Left lung (tissue), 10 donors: ENCODE data around the gene ADD2. TPM values are rescaled to one million over a fixed set of nuclear protein-coding genes. Genes with fewer than 3 reads are reported as not detected.

Experiments
- ATAC-seq: fragments of 200-7000 bp; cut with Tn5 transposase; one replicate; pipeline ENCODE4 v1.9.1; 2020; ENCODE audit warnings: moderate library complexity
- DNase-seq, 4 donors: peaks; one replicate each; pipeline ENCODE4 v3.0.0-alpha.2; 2013 to 2020
- H3K27ac ChIP-seq, 2 donors: fragments of 200-600 bp; sonication (generic) in 1 of 2; one replicate each; pipeline versions ENCODE4 v1.5.0 to v1.8.0; 2020 to 2021
- H3K27me3 ChIP-seq, 2 donors: fragments of 200-600 bp; sonication (generic) in 1 of 2; one replicate each; pipeline versions ENCODE4 v1.5.0 to v1.8.0; 2020 to 2021
- H3K36me3 ChIP-seq, 2 donors: fragments of 200-600 bp; sonication (generic) in 1 of 2; one replicate each; pipeline versions ENCODE4 v1.5.0 to v1.8.0; 2020 to 2021
- H3K4me1 ChIP-seq, 2 donors: fragments of 200-600 bp; one replicate each; pipeline ENCODE4 v1.8.0; 2021
- H3K4me3 ChIP-seq, 2 donors: fragments of 200-600 bp; sonication (generic) in 1 of 2; one replicate each; pipeline versions ENCODE4 v1.5.0 to v1.8.0; 2020 to 2021; ENCODE audit warnings: mild to moderate bottlenecking in 1 of 2
- H3K9me3 ChIP-seq, 2 donors: fragments of 200-600 bp; sonication (generic) in 1 of 2; one replicate each; pipeline versions ENCODE4 v1.5.0 to v1.8.0; 2020 to 2021
- intact Hi-C, 2 donors: fragments of 100-400 bp; cut with DNase I; formaldehyde crosslinking; loops; one replicate each; pipeline versions ENCODE4 v1.11.2 to v1.14.2; 2022
- polyA plus RNA-seq, 6 donors: library from polyadenylated mRNA; unstranded; fragments of 120-200 nt; gene quantifications; one replicate each; pipeline ENCODE4 v1.2.1, GENCODE V29; 2013; ENCODE audit not compliant: insufficient read length in 6 of 6
- total RNA-seq, 2 donors: library from RNA; stranded (reverse); fragmentation: NEBNext Ultra II Directional; extraction: Animal tissue kit (Norgen Biotek cat#: 25700); gene quantifications; one replicate each; pipeline ENCODE4 v1.2.1, GENCODE V29; 2021
- TF ChIP-seq, protein P1 (sequence below), 2 donors: fragments of 200-600 bp; sonication (generic) in 1 of 2; IDR thresholded peaks; one replicate each; pipeline versions ENCODE4 v1.5.0 to v1.8.0; 2021; ENCODE audit warnings: antibody characterized with exemption in 2 of 2
- donor health status: DM: no; HTN: yes; CAD: no.
- donor health status: DM: no; HTN: no; CAD: no.

The ADD2 gene
- total and polyA plus RNA-seq, 8 donors: 0.92 to 12.2 (median 6.5) TPM

- ATAC-seq: no peak
- TF ChIP-seq, protein P1, sequence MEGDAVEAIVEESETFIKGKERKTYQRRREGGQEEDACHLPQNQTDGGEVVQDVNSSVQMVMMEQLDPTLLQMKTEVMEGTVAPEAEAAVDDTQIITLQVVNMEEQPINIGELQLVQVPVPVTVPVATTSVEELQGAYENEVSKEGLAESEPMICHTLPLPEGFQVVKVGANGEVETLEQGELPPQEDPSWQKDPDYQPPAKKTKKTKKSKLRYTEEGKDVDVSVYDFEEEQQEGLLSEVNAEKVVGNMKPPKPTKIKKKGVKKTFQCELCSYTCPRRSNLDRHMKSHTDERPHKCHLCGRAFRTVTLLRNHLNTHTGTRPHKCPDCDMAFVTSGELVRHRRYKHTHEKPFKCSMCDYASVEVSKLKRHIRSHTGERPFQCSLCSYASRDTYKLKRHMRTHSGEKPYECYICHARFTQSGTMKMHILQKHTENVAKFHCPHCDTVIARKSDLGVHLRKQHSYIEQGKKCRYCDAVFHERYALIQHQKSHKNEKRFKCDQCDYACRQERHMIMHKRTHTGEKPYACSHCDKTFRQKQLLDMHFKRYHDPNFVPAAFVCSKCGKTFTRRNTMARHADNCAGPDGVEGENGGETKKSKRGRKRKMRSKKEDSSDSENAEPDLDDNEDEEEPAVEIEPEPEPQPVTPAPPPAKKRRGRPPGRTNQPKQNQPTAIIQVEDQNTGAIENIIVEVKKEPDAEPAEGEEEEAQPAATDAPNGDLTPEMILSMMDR (IDR thresholded peaks at IDR 0.05): no peak
- Histone ChIP-seq H3K4me1 (no peaks in the 10 kb centered on the region), H3K27me3 (no peaks in the 10 kb centered on the region), H3K27ac (no peak overlapping the region), H3K4me3 (no peak overlapping the region), H3K36me3 (no peaks in the 10 kb centered on the region), H3K9me3 (no peaks in the 10 kb centered on the region)
- no peak for DNase-seq
- intact Hi-C loops: no loop called here
Observed at GRCh38 chr2:70692256-70692655, 75.7 kb downstream of the ADD2 start.

- Histone ChIP-seq H3K4me1 (no peaks in the 10 kb centered on the region), H3K4me3 (no peak overlapping the region), H3K36me3 (no peaks in the 10 kb centered on the region), H3K27me3 (peaks cover 0 to 4% of the 10 kb centered on the region in 2 donors), H3K27ac (no peak overlapping the region), H3K9me3 (no peaks in the 10 kb centered on the region)
- TF ChIP-seq, protein P1 (IDR thresholded peaks at IDR 0.05): no peak
- intact Hi-C loops: no loop called here
- ATAC-seq (no peak), DNase-seq (no peak)
Observed at GRCh38 chr2:70691497-70692140, 76.4 kb downstream of the ADD2 start.

GRCh38 chr2:70690846-70691245, 77.2 kb downstream of the ADD2 start:
- TF ChIP-seq, protein P1 (IDR thresholded peaks at IDR 0.05): no peak
- H3K27me3 ChIP-seq: peaks cover 0 to 6% of the 10 kb centered on the region in 2 donors

DNA sequence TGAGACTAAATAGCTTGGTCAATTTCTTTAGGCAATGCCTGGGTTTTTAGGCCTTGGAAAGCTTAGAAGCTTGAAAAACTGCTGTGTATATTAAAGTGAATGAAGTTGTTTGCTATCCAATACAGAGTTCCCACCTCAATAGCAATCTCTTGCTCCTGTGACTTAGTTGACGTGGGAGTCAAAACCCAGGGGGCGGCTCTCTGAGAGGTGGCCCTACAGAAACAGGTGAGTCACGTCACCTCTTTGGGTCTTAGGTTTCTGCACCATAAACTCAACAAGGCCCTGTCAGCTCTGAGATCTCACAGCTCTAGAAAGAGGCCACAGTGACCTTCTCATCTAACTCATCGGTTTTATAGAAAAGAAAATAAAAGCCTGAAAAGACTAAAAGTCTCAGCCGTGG, 79.6 kb downstream of the ADD2 start:
- no peak overlapping the region for H3K27ac ChIP-seq
- no peaks in the 10 kb centered on the region for H3K9me3 ChIP-seq
- no peak for DNase-seq
- H3K36me3 ChIP-seq: no peaks in the 10 kb centered on the region
- H3K4me1 ChIP-seq: no peaks in the 10 kb centered on the region
- intact Hi-C loops: no loop called here
- TF ChIP-seq, protein P1 (IDR thresholded peaks at IDR 0.05): no peak
- no peak for ATAC-seq
- H3K4me3 ChIP-seq: no peak overlapping the region
- H3K27me3 ChIP-seq: peaks cover 0 to 6% of the 10 kb centered on the region in 2 donors

More at GRCh38 chr2:70690846-70691245, 77.2 kb downstream of the ADD2 start:
- no peaks in the 10 kb centered on the region for H3K36me3 ChIP-seq
- DNase-seq (no peak), ATAC-seq (no peak)
- H3K9me3 ChIP-seq: no peaks in the 10 kb centered on the region
- H3K4me3 ChIP-seq: no peak overlapping the region
- no peaks in the 10 kb centered on the region for H3K4me1 ChIP-seq
- intact Hi-C loops: no loop called here
- H3K27ac ChIP-seq: no peak overlapping the region

DNA sequence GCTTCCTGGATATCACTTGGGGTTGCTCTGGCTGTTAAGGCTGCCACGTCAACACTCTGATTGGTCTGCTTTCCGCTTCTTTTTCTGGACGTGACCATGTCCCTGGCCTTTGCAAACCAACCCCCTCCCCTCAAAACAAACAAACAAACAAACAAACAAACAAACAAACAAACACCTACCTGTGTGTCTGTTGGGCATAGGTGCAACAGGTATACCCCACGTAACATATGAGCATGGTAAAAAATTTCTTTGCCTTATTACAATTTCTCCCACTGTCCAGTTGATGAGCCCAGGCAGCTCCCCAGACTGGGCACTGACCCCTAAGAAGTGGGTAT, 80.6 kb downstream of the ADD2 start:
- Histone ChIP-seq H3K4me1 (no peaks in the 10 kb centered on the region), H3K36me3 (no peaks in the 10 kb centered on the region), H3K27me3 (peaks cover 0 to 6% of the 10 kb centered on the region in 2 donors), H3K27ac (no peak overlapping the region), H3K4me3 (no peak overlapping the region), H3K9me3 (no peaks in the 10 kb centered on the region)
- intact Hi-C loops: no loop called here
- DNase-seq: no peak
- no peak for ATAC-seq
- TF ChIP-seq, protein P1 (IDR thresholded peaks at IDR 0.05): no peak
